HG03469 (cell line): ENCODE data around the gene MRPS35.

ENCODE experiments used
- ATAC-seq: cut with Tn5 transposase; IDR thresholded peaks from one replicate; pipeline ENCODE4 v1.9.1; 2021; ENCODE audit warnings: mild to moderate bottlenecking, moderate library complexity, moderate number of reproducible peaks; ENCODE audit not compliant: unreplicated experiment

Gene MRPS35

DNA sequence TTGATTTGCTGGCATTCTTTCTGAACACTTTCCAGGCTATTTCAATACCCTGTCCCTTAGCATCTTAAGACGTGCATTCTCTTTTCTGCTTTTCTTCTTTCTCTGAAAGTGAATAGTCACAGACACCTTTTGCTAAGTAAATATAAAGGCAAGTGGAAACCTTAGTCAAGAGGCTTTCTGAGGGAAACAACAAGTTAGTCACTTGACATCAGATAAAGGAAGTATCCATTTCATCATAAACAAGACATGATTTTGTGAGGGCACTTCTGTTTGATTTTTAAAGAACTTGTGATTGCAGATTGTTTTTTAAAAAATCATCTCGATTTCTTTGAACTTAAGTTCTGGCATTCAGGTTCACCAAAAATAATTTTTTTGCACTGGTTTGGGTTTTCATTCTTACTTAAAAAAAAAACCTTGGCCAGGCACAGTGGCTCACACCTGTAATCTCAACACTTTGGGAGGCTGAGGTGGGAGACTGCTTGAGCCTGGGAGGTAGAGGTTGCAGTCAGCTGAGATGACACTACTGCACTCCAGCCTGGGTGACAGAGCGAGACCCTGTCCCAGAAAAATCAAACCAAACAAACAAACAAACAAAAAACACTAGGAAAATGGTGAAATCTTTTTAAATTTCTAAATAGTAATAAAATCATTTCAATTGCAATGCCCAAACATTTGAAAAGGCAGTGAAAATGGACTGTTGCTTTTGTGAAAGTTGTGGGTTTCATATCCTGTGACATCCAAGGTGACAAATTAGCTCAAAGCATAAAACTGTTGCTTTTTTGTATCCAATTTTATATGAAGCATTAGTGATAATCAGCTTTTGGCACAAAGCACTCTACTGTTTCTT lies 61.1 kb downstream of the MRPS35 start:
- no peak for ATAC-seq

DNA sequence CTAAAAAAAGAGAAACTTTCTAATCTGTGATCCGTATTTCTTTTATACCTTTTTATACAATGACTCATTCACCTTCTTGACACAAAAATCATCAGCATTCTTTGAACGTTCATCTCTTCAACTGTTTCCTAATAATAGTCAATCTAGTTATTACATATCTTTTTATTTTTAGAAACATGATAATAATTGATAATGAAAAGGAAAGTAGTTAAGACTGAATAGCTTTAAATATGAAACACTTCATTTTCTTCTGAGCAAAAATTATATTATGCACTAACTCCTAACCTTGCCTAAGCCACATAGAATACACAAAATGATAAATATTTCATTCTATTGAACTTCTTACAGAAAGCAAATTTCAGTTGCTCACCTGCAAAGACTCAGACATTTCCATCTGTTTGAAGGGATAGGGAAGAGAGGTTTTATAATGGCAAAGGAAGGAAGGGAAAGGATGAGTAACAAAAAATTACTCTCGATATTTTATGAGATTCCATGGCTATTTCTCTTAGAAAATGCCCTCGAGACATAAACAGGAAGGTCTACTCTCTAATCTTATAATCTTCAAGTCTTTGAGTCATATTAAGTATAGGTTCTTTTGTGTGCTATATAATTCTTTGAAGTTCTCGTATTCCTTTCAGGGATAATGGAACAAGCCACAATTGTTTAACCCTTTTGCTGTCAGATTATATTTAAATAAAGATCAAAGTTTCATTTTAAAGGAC lies 61.9 kb downstream of the MRPS35 start:
- ATAC-seq = no peak

DNA sequence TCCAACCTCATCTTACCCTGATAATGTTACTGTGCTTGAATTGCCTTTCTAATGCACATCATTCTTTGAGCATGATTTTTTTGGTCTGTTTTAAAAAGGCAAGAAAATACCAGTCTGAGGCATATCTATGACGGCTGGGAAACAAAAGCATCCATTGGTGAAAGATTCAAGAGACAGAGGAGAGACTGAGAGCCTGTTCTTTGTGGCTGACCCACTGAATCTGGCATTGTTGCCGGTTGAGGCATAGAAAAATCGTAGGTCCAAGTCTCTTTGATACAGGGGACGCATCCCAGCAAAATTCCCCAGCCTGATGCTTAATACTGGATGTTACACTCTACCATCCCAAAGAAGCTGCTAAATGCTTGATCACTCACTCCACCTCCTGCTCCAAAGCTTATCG lies 66.5 kb downstream of the MRPS35 start:
- ATAC-seq = no peak

DNA sequence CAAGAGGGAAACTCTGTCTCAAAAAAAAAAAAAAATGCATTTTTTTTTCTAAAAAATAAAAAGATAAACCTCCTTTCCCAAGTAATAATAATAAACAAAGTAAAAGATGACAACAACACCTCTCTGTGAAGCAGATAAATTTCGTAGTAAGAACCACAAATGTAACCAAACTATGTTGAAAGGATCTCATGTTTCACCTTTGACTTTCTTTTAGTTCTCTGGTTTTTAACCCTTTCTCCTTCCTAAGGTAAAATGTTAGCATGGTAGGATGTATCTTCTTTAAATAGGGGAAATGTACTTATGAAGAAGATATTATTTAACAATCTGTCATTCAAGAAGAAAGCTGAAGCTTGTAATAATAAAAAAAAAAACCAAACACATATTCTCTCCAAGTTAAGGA lies 67.6 kb downstream of the MRPS35 start:
- ATAC-seq = no peak

DNA sequence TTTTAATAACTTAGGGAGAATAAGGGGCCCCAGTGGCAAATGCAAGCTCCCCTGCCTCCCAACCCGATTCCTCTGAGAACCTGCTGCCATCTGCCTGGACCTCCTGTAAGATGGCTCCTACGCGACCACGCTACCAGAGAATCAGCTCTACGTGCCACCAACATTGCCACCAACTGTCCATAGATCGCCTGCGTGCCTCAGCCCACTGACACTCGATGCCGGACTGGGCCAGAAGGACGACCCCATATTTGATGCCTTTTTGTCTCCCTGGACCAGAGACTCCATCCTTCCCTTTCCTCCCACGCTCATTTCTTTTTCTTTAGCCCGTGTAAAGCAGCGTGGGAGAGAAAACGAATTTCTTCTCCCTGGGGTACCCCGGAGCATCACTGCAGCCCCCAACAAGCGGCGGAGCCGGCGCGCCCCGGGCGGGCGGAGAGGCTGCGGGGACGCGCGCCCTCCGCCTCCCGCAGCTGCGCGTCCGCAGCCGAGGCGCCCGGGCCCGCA lies 68.8 kb downstream of the MRPS35 start:
- ATAC-seq = peak; percentile 11

DNA sequence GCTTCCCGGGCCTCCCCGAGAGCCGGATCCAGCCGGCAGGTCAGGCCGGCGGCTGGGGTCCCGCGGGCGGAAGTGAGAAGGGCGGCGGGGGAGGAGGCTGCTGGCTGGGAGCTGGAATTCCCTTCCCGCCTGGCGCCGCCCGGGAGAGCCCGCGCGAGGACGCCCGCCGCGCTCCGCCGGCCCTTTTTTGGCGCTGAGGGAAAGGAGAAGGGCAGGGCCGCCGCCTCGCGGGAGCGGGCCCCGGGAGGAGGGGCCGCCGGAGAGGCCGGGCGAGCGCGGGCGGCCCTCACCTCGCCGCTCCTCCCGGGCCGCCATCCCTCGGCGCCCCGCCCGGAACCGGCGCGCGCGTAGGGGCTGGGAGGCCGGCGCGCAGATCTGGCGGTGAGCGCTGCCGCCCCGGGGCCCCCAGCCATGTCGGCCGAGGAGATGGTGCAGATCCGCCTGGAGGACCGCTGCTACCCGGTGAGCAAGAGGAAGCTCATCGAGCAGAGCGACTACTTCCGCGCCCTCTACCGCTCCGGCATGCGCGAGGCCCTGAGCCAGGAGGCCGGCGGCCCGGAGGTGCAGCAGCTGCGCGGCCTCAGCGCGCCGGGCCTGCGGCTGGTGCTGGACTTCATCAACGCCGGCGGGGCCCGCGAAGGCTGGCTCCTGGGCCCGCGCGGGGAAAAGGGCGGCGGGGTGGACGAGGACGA lies 69.4 kb downstream of the MRPS35 start, which contains the start of the genes KLHL42 and MANSC4:
Gene KLHL42 (plus strand): TSS at position 314 of the 692 bp plus-strand sequence. CDS start 98 bp downstream, at position 412.
Gene MANSC4 (minus strand): TSS at position 317 of the 692 bp plus-strand sequence. CDS start 8,960 bp downstream, outside the sequence.
- peak; percentile 60 for ATAC-seq

DNA sequence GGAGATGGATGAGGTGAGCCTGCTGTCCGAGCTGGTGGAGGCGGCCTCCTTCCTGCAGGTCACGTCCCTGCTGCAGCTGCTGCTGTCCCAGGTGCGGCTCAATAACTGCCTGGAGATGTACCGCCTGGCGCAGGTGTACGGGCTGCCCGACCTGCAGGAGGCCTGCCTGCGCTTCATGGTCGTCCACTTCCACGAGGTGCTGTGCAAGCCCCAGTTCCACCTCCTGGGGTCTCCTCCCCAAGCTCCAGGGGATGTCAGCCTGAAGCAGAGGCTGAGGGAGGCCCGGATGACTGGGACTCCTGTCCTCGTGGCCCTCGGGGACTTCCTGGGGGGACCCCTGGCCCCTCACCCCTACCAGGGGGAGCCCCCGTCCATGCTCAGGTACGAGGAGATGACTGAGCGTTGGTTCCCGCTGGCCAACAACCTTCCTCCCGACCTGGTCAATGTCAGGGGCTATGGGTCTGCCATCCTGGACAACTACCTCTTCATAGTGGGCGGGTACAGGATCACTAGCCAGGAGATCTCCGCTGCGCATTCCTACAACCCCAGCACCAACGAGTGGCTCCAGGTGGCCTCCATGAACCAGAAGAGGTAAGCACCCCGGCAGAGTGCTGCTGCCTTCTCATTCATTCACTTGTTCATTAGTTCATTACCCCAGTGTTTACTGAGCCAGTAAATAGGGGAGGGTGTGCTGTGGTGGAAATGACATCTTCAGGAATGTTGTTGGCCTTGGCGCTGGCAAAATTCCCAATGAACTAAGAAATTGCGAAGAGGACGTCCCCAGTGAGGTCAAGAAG lies 70.2 kb downstream of the MRPS35 start:
- ATAC-seq = peak; percentile 13

DNA sequence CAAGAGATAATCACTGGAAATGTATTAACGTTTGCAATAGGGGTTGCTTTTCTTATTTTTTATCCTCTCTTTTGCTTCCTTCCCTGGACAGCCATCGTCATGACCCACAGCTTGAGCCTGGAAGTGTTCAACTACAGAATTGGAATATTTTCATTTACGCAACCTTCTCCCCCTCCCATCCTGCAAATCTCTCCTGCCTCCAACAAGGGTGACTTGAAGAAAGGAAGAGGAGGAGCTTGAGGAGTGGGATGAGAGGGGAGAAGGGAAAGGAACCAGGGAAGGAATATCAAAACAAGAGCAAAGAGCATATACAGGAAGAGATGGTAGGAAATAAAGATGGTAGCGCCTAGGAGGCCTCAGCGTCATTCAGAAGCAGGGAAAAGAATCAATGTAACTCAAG lies 71.0 kb downstream of the MRPS35 start:
- no peak for ATAC-seq

DNA sequence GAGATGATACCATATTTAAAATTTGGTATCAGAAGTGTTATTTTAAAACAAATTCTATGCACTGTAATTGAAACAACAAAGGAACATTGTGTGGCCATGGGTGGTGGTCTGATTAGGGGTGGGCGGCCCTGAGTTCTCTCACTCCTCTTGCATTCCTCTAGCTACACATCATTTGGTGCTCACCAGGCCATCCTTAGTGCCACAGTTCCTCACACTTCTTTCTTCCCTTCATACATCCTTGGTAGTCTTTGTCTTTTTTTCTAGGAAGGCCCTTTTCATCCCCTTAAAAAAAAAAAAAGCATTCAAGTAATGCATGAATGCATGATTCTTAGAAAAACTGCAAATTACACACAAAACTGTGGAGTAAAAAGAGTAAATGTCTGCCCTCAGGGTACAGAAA lies 71.8 kb downstream of the MRPS35 start:
- no peak for ATAC-seq

DNA sequence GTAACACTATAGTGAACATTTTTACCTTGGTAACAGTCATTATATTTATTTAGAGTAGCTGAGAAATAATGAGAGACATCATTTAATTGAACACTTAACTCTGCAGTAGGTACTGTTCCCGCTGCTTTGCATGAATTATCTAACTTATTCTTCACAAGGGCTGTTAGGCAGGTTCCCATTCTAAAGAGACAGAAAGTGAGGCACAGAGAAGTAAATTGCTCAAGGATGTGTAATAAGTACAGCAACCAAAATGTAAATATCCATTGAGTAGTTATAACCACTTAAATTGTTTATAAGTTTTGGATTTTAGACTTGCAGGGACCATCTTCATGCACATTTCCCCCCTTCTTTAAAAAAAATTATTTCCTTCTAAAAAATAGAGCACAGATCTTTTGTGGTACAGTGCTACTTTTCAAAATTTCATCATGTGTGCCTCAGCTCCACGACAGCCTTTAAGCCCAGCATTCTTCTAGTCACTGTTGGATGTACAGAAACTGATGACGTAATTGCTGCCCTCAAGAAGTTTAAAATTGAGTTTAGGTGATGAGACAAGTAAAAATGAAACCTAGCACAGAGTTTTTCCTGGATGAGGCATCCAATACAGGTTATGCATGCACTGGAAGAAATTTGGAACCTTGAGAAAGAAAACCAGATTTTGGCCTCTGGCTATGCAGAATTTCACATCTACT lies 75.4 kb downstream of the MRPS35 start:
- no peak for ATAC-seq

DNA sequence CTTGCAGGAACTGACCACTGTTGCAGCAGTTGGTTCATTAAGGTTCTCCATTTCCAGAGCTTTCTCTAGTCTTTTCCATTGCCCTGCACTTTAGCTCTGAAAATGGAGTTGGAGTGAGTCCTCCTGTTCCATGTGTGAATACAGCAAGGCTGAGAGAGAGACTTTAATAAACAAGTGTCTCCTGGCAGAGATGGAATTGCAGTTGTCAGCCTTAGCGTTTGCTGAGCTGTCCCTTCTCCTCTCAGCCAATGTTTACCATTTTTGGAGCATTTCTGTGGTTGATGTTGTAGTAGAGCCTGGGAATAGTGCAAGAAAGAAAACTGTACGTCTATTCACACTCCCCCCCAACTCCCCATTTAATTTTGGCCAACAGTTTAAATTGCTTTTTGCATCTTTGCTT lies 76.9 kb downstream of the MRPS35 start:
- no peak for ATAC-seq

DNA sequence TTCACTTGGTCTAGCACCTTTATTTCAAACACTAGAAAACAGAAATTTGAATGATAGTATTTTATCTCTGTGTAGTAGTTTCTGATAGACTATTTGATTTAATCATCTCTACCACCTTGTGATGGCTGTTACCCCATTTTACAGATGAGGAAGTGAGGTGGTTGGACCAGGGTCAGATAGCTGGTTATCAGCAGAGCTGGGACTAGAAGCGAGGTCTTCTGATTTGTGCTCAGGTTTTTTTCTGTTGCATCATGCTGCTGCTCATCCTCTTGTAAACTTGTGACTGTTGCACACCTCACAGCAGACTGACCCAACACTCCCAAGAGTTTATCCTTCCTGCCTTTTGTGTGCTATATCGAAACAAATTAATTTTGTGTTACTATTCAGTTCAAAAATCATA lies 79.5 kb downstream of the MRPS35 start:
- ATAC-seq = no peak

DNA sequence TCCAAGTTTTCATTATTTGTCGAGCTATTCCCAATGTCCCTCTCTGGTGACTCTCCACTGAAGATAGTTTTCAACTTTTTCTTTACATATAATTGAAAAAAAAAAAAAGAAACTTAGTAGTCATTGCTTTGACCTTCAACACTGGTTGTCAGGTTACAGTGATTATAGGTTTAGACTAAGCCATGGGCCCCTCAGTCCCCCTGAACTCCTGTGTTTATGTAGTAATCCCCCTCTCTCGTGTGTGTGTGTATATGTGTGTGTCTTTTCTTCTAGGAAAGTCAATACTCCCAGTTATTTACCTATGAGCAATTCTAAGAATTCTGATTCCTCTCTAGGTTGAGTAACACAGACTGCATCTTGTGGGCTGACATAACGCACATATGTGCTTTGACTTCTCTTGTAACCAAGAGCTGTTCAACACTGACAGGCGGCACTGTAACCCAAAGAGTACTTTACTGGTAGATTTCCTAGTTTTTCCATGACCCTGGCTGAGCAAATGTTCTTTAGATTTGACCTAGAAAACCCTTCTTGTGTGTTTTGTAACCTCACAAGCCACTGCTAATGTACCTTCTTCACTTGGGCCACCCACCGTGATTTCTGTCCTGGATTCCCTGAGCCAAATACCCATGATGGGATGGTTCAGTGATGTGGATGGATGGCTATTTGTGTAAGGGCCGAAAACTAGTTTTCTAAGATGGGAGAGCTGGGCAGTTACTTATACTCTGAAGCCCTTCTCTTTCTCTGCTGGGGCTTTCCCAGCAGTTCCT lies 84.4 kb downstream of the MRPS35 start:
- ATAC-seq = no peak

DNA sequence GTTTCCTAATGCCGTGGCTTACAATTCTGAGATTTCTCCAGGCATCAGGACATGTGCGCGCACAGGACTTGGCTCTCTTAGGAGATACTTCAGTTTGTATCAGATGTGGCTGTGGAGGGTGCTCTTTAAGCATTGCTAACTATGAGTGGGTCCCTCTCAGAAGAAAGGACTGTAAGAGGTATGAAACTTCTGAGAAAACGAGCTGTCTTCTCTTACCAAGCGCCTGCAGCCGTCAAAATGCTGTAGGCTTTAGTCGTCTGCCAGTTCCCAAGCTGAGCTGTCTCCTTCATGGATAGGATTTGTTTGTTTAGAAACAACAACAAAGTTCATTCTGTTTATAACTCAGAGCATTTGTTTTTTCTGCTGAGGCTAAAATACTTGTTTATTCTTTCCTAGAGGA lies 85.5 kb downstream of the MRPS35 start:
- no peak for ATAC-seq

DNA sequence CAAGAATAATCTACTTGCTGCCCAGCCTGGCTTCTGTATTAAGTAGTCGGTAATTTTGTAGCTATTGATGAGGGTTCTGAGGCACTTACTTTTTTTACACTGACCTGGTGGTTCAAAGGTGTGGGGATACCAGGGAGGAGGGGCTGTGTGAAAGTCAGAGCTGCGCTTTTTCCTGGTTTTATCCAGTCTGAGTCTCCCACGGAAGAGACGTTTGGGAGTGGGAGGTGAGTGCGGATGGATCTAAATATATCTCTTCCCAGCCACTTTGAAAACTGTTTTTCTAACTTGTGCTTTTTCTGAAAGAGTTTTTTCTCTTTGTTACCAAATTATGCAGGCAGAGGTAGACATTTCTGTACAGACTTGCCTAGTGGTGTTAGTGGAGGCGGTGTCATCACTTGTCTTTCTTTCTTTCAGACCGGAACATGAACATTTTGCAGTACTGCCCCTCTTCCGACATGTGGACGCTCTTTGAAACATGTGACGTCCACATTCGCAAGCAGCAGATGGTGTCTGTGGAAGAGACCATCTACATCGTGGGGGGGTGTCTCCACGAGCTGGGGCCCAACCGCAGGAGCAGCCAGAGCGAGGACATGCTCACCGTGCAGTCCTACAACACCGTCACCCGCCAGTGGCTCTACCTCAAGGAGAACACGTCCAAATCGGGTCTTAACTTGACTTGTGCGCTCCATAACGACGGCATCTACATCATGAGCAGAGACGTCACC lies 86.8 kb downstream of the MRPS35 start:
- ATAC-seq = no peak

DNA sequence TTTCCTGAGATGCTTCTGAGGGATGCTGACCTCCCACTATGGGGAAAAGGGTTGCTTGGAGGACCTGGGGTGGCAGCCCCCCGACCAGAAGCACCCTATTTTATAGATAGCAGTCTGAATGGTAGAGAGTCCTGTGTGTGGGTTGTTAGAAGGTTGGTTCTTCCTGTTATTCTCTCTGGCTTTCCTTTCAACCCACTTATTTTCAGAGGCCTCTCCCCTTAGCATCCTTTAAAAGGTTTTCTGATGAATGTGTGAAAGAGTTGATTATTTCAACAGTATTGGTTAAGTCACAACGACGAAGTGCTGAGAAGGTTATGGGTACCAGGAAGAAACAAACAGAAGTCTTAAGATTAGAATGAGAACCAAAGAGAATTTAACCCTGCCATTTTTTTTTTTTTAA lies 90.2 kb downstream of the MRPS35 start:
- no peak for ATAC-seq

DNA sequence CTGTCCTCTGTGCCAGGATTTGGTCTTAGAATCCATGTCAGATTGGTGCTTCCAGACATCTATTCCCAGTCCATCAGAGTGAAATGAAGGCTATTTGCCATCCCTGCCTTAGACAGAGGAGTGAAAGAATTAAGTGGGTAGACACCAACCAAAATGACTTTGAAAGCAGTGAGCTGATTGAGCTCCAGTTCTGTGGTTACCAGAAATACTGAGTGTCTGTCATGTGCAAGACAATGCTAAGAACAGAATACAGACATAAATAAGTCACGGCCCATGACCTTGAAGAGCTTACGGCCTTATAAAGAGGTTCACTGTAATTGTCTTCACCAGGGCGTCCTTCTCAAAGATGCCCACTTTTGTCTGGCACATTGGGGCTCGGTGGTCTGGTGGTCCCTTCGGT lies 91.0 kb downstream of the MRPS35 start:
- ATAC-seq = no peak

DNA sequence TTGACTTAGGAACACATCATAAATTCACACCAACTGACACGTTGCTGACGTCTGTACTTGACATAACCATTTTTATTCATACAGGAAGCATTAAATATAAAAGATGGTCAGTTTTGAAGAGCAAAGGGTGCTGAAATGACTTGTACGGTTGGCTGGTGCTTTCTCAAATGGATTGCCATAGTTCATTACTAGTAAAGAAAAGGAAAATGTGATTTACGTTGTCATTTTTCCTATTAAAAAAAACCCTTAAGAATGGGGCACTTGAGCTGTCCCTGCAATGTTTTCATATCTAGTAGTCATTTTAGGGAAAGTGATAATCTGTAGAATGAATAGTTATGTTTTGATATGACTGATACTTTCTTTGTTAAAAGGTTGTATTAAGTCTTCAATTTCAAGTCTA lies 91.9 kb downstream of the MRPS35 start:
- ATAC-seq = no peak
